ENCODE results near the gene ZNF740. TPM values are rescaled to one million over a fixed set of nuclear protein-coding genes. Genes with fewer than 3 reads are reported as not detected.

ZNF740 gene
- 52.7 and 59.6 TPM in 2 replicates for total RNA-seq
- long read RNA-seq, partial matches to known transcripts = 3 of 6 reads
- long read RNA-seq, other reads (novel, unspliced or antisense) = 3 of 6 reads

- peak within 1 kb of the TSS; percentile 91 for H3K4me3 Mint-ChIP-seq
- H3K36me3 Mint-ChIP-seq (ENCODE audit: low read depth) = peaks cover 11% of the 10 kb centered on the region
- peak; percentile 95 for DNase-seq (ENCODE audit: low read depth, low spot score)
- no peaks in the 10 kb centered on the region for H3K27me3 Mint-ChIP-seq (ENCODE audit: low read depth)
- H3K9me3 Mint-ChIP-seq = no peaks in the 10 kb centered on the region
- peak within 1 kb of the TSS; percentile 98 for H3K27ac Mint-ChIP-seq (ENCODE audit: unreplicated experiment)
- peaks cover 46% of the 10 kb centered on the region for H3K4me1 Mint-ChIP-seq
- no peak for TF ChIP-seq CTCF (conservative IDR thresholded peaks at IDR 0.05)
These were observed at the start of gene ZNF740, which contains the start of gene CSAD for GRCh38 chr12:53180220-53180930. ZNF740 (plus strand) TSS chr12:53180722; CDS start chr12:53181984, 1,262 bp downstream. CSAD (minus strand) TSS chr12:53180925; CDS start chr12:53173470, 7,455 bp downstream.

- Mint-ChIP-seq H3K36me3 (ENCODE audit: low read depth) (no peaks in the 10 kb centered on the region), H3K4me1 (no peaks in the 10 kb centered on the region), H3K27ac (ENCODE audit: unreplicated experiment) (no peak overlapping the region), H3K9me3 (no peaks in the 10 kb centered on the region), H3K27me3 (ENCODE audit: low read depth) (peaks cover 7% of the 10 kb centered on the region), H3K4me3 (no peak overlapping the region)
- DNase-seq (ENCODE audit: low read depth, low spot score) = no peak
- no peak for TF ChIP-seq CTCF (conservative IDR thresholded peaks at IDR 0.05)
These were observed 48.7 kb upstream of the ZNF740 start for GRCh38 chr12:53131844-53132243.

GRCh38 chr12:53133722-53134121, 46.8 kb upstream of the ZNF740 start:
- peaks cover 3% of the 10 kb centered on the region for H3K36me3 Mint-ChIP-seq (ENCODE audit: low read depth)

GRCh38 chr12:53143355-53143754, 37.2 kb upstream of the ZNF740 start:
- no peaks in the 10 kb centered on the region for H3K36me3 Mint-ChIP-seq (ENCODE audit: low read depth)
- DNase-seq (ENCODE audit: low read depth, low spot score) = no peak
- peaks cover 3% of the 10 kb centered on the region for H3K9me3 Mint-ChIP-seq
- no peak for TF ChIP-seq CTCF (conservative IDR thresholded peaks at IDR 0.05)
- H3K27ac Mint-ChIP-seq (ENCODE audit: unreplicated experiment) = no peak overlapping the region
- no peak overlapping the region for H3K4me3 Mint-ChIP-seq
- H3K4me1 Mint-ChIP-seq = no peaks in the 10 kb centered on the region
- no peaks in the 10 kb centered on the region for H3K27me3 Mint-ChIP-seq (ENCODE audit: low read depth)

More at GRCh38 chr12:53133722-53134121, 46.8 kb upstream of the ZNF740 start:
- Mint-ChIP-seq H3K4me1 (no peaks in the 10 kb centered on the region), H3K4me3 (no peak overlapping the region), H3K27me3 (ENCODE audit: low read depth) (peaks cover 7% of the 10 kb centered on the region), H3K27ac (ENCODE audit: unreplicated experiment) (no peak overlapping the region), H3K9me3 (peaks cover 9% of the 10 kb centered on the region)
- no peak for TF ChIP-seq CTCF (conservative IDR thresholded peaks at IDR 0.05)
- no peak for DNase-seq (ENCODE audit: low read depth, low spot score)

GRCh38 chr12:53145383-53146260, 34.9 kb upstream of the ZNF740 start:
- Mint-ChIP-seq H3K27ac (ENCODE audit: unreplicated experiment) (no peak overlapping the region), H3K27me3 (ENCODE audit: low read depth) (no peaks in the 10 kb centered on the region), H3K9me3 (no peaks in the 10 kb centered on the region), H3K4me3 (no peak overlapping the region), H3K36me3 (ENCODE audit: low read depth) (no peaks in the 10 kb centered on the region), H3K4me1 (peaks cover 3% of the 10 kb centered on the region)
- no peak for DNase-seq (ENCODE audit: low read depth, low spot score)
- no peak for TF ChIP-seq CTCF (conservative IDR thresholded peaks at IDR 0.05)

Data from neural crest cell (in vitro differentiated cells).